ENCODE data around the gene LRRC10.

Gene LRRC10

DNA sequence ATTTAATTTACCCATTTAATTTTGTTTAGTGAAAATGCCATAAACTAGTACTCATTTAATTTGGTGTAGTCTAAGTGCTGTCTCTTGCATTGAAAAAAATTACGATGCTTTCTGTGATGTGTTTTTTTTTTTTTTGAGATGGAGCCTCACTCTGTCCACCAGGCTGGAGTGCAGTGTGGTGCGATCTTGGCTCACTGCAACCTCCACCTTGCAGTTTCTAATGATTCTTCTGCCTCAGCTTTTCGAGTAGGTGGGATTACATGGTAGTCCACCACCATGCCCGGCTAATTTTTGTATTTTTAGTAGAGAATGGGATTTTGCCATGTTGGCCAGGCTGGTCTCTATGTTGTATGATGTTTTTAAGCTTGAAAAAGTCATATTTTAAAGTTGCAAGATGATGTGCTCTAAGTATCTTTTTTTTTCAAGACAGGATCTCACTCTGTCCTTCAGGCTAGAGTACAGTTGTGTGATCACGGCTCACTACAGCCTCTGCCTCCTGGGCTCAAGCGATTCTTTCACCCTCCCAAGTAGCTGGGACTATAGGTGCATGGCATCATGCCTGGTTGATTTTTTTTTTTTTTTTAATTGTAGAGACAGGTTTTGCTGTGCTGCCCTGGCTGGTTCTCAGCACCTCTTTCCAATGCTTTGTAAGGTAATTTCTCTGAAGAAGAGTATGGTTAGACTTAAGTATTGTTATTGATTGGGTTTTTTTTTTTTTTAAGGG lies 8.6 kb downstream of the LRRC10 start:
- DNase-seq = no peak
- Mint-ChIP-seq H3K9me3 (peaks cover 9% of the 10 kb centered on the region), H3K36me3 (ENCODE audit: low read depth) (peaks cover 65% of the 10 kb centered on the region), H3K27ac (peak overlapping the region; percentile 50), H3K4me1 (no peaks in the 10 kb centered on the region), H3K27me3 (ENCODE audit: low read depth, poor library complexity) (no peaks in the 10 kb centered on the region), H3K4me3 (no peak overlapping the region)
- TF ChIP-seq, protein P1, sequence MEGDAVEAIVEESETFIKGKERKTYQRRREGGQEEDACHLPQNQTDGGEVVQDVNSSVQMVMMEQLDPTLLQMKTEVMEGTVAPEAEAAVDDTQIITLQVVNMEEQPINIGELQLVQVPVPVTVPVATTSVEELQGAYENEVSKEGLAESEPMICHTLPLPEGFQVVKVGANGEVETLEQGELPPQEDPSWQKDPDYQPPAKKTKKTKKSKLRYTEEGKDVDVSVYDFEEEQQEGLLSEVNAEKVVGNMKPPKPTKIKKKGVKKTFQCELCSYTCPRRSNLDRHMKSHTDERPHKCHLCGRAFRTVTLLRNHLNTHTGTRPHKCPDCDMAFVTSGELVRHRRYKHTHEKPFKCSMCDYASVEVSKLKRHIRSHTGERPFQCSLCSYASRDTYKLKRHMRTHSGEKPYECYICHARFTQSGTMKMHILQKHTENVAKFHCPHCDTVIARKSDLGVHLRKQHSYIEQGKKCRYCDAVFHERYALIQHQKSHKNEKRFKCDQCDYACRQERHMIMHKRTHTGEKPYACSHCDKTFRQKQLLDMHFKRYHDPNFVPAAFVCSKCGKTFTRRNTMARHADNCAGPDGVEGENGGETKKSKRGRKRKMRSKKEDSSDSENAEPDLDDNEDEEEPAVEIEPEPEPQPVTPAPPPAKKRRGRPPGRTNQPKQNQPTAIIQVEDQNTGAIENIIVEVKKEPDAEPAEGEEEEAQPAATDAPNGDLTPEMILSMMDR (IDR thresholded peaks at IDR 0.05) = no peak

DNA sequence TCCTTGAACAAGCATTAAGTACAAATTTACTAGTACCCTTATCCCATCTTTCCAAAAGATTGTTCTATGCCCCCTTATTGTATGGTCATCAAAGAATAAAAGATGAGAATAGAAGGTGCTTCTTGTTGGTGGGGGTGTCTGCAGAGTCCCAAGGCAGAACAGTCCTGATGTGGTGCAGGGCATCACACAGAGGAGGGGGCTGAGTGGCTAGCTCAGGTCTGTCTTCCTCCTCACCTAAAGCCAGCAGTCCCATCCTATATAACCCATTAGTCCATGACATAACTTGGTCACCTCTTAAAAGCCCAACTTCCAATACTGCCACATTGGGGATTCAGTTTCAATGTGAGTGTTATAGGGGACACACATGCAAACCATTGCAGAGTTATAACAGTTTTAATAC lies 9.9 kb downstream of the LRRC10 start:
- Mint-ChIP-seq H3K9me3 (peaks cover 9% of the 10 kb centered on the region), H3K36me3 (ENCODE audit: low read depth) (peaks cover 74% of the 10 kb centered on the region), H3K27me3 (ENCODE audit: low read depth, poor library complexity) (no peaks in the 10 kb centered on the region), H3K4me3 (no peak overlapping the region), H3K27ac (no peak overlapping the region), H3K4me1 (no peaks in the 10 kb centered on the region)
- DNase-seq = no peak
- TF ChIP-seq, protein P1 (IDR thresholded peaks at IDR 0.05) = no peak

DNA sequence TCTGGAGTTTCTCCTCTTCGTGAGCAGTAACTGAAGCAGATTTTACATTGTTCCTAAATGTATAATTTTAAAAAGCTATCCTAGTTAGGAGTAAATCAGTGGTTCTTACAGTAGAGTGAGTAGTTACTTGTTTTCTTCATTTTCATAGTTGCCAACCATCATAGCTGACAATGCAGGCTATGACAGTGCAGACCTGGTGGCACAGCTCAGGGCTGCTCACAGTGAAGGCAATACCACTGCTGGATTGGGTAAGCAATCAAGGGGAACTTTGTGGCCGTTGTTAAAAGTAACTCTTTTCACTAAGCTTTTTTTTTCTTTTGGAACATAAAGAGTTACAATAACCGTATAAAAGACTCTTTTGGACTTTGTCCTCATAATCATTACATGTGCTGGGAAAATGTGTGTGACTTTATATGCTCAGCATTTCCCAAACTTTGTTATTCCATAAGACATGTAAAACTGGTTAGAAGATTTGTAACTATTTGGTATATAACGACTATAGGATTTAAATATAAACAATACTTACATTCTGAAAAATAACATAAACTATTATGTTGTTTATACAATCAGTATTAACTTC lies 12.4 kb downstream of the LRRC10 start:
- Mint-ChIP-seq H3K36me3 (ENCODE audit: low read depth) (peaks cover 86% of the 10 kb centered on the region), H3K4me1 (no peaks in the 10 kb centered on the region), H3K27ac (no peak overlapping the region), H3K4me3 (no peak overlapping the region), H3K27me3 (ENCODE audit: low read depth, poor library complexity) (peaks cover 4% of the 10 kb centered on the region), H3K9me3 (peaks cover 9% of the 10 kb centered on the region)
- DNase-seq = no peak
- TF ChIP-seq, protein P1 (IDR thresholded peaks at IDR 0.05) = no peak

DNA sequence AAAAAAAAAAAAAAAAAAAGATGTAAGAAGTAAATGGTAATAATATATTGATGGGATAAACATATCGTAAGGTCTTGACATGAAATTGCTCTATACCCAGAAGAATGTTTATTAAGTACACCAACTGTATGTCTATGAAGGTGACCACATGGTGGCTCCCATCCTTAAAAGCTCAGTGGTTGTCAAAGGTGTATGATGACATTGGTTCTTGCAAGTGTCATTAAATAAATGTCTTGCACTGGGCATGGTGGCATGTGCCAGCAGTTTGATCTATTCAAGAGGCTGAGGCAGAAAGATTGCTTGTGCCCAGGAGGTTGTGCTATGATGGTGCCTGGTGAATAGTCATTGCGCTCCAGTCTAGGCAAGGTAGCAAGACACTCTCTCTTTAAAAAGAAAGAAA lies 15.0 kb downstream of the LRRC10 start:
- peaks cover 84% of the 10 kb centered on the region for H3K36me3 Mint-ChIP-seq (ENCODE audit: low read depth)
- H3K4me1 Mint-ChIP-seq = no peaks in the 10 kb centered on the region
- H3K4me3 Mint-ChIP-seq = no peak overlapping the region
- no peaks in the 10 kb centered on the region for H3K9me3 Mint-ChIP-seq
- DNase-seq = no peak
- H3K27ac Mint-ChIP-seq = no peak overlapping the region
- TF ChIP-seq, protein P1 (IDR thresholded peaks at IDR 0.05) = no peak
- peaks cover 4% of the 10 kb centered on the region for H3K27me3 Mint-ChIP-seq (ENCODE audit: low read depth, poor library complexity)

DNA sequence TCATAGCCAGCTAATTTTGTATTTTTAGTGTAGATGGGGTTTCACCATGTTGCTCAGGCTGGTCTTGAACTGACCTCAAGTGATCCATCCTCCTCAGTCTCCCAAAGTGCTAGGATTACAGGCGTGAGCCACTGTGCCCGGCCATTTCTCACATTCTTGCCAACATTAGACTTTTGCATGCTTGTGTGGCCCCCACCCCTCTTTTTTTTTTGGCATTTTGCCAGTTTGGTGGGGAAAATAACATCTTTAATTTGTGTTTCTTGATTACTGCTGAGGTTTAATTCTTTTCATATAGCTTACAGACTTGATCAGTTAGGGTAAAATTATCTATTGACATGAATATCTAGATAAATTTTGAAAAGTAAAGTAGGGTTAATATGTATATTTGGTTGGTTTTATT lies 21.6 kb downstream of the LRRC10 start:
- Mint-ChIP-seq H3K27me3 (ENCODE audit: low read depth, poor library complexity) (no peaks in the 10 kb centered on the region), H3K9me3 (no peaks in the 10 kb centered on the region), H3K4me1 (peaks cover 14% of the 10 kb centered on the region), H3K4me3 (no peak overlapping the region), H3K27ac (no peak overlapping the region), H3K36me3 (ENCODE audit: low read depth) (peaks cover 79% of the 10 kb centered on the region)
- DNase-seq = no peak
- TF ChIP-seq, protein P1 (IDR thresholded peaks at IDR 0.05) = no peak

DNA sequence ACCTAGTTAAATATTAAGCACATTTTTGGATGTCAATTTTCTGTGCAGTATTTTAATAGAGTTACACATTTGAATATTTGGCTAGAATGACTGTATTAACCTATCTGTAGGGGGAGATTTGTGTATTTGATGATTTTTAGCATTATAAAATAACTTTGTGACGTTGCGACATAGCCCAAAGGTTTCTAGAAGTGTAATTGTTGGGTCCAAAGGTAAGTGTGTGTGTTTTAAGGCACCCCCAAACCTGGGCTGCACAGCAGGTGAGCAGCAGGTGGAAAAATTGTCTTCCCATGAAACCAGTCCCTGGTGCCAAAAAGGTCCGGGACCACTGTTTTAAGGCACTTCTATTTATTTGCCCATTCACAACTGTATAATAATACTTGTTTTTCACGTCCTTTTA lies 22.2 kb downstream of the LRRC10 start:
- H3K9me3 Mint-ChIP-seq = no peaks in the 10 kb centered on the region
- H3K4me3 Mint-ChIP-seq = no peak overlapping the region
- TF ChIP-seq, protein P1 (IDR thresholded peaks at IDR 0.05) = no peak
- peaks cover 73% of the 10 kb centered on the region for H3K36me3 Mint-ChIP-seq (ENCODE audit: low read depth)
- peaks cover 14% of the 10 kb centered on the region for H3K4me1 Mint-ChIP-seq
- DNase-seq = no peak
- H3K27ac Mint-ChIP-seq = no peak overlapping the region
- H3K27me3 Mint-ChIP-seq (ENCODE audit: low read depth, poor library complexity) = no peaks in the 10 kb centered on the region
